ENCODE measurements around the gene CDK18. TPM values are rescaled to one million over a fixed set of nuclear protein-coding genes. Genes with fewer than 3 reads are reported as not detected.
"Not testable (repeated sequence)": the region's sequence is repeated elsewhere in the genome, so short reads cannot be mapped to it uniquely, and the experiment has no call there.

The CDK18 gene
- total and polyA plus RNA-seq, 4 donors, result 14.8 to 80.7 (median 33.1) TPM

GRCh38 chr1:205477121-205477758 lies 27.2 kb upstream of the CDK18 start:
- no peak for DNase-seq
- no peak for ATAC-seq (ENCODE audit: low FRiP score)
- H3K36me3 ChIP-seq (ENCODE audit: control insufficient read depth in 1 of 2, insufficient read depth in 2 of 2, low read length in 1 of 2), result no peaks in the 10 kb centered on the region
- intact Hi-C loops (cut with DNase I), result no loop called here
- no peak overlapping the region for H3K4me3 ChIP-seq (ENCODE audit: low read length in 2 of 2)
- 72 to 86% methylated on average over 5 to 6 of the region's 6 CpGs for WGBS, 2 donors
- no peaks in the 10 kb centered on the region for H3K27me3 ChIP-seq (ENCODE audit: control insufficient read depth in 1 of 2, insufficient read depth in 2 of 2, low read length in 1 of 2)
- H3K27ac ChIP-seq (ENCODE audit: low read depth in 1 of 2, low read length in 2 of 2), result no peak overlapping the region
- no peaks in the 10 kb centered on the region for H3K4me1 ChIP-seq (ENCODE audit: control insufficient read depth in 1 of 2, insufficient read depth in 2 of 2, low read length in 2 of 2)
- peaks cover 3% of the 10 kb centered on the region for H3K9me3 ChIP-seq (ENCODE audit: control insufficient read depth, low read length)

GRCh38 chr1:205477759-205478247 lies 26.7 kb upstream of the CDK18 start:
- Histone ChIP-seq H3K9me3 (ENCODE audit: control insufficient read depth, low read length) (peaks cover 3% of the 10 kb centered on the region), H3K4me3 (ENCODE audit: low read length in 2 of 2) (no peak overlapping the region), H3K27me3 (ENCODE audit: control insufficient read depth in 1 of 2, insufficient read depth in 2 of 2, low read length in 1 of 2) (no peaks in the 10 kb centered on the region), H3K36me3 (ENCODE audit: control insufficient read depth in 1 of 2, insufficient read depth in 2 of 2, low read length in 1 of 2) (no peaks in the 10 kb centered on the region), H3K27ac (ENCODE audit: low read depth in 1 of 2, low read length in 2 of 2) (no peak overlapping the region), H3K4me1 (ENCODE audit: control insufficient read depth in 1 of 2, insufficient read depth in 2 of 2, low read length in 2 of 2) (no peaks in the 10 kb centered on the region)
- WGBS, 2 donors, result 18 to 24% methylated on average over 12 of the region's 12 CpGs
- ATAC-seq (ENCODE audit: low FRiP score) (peak; percentile 59), DNase-seq (peak; percentile 82 to 87)
- intact Hi-C loops (cut with DNase I), result no loop called here

- DNase-seq; H3K36me3 ChIP-seq (ENCODE audit: control insufficient read depth in 1 of 2, insufficient read depth in 2 of 2, low read length in 1 of 2); H3K27ac ChIP-seq (ENCODE audit: low read depth in 1 of 2, low read length in 2 of 2); H3K9me3 ChIP-seq (ENCODE audit: control insufficient read depth, low read length); intact Hi-C loops (cut with DNase I); H3K4me1 ChIP-seq (ENCODE audit: control insufficient read depth in 1 of 2, insufficient read depth in 2 of 2, low read length in 2 of 2); ATAC-seq (ENCODE audit: low FRiP score); H3K27me3 ChIP-seq (ENCODE audit: control insufficient read depth in 1 of 2, insufficient read depth in 2 of 2, low read length in 1 of 2); H3K4me3 ChIP-seq (ENCODE audit: low read length in 2 of 2): not testable (repeated sequence)
- WGBS, 2 donors, result 97 to 98% methylated on average over 2 of the region's 2 CpGs
These were observed 25.5 kb upstream of the CDK18 start for GRCh38 chr1:205478985-205479384.

- H3K4me1 ChIP-seq (ENCODE audit: control insufficient read depth in 1 of 2, insufficient read depth in 2 of 2, low read length in 2 of 2), result no peaks in the 10 kb centered on the region
- WGBS, 2 donors, result 82 to 88% methylated on average over 17 of the region's 17 CpGs
- H3K36me3 ChIP-seq (ENCODE audit: control insufficient read depth in 1 of 2, insufficient read depth in 2 of 2, low read length in 1 of 2), result no peaks in the 10 kb centered on the region
- no peak overlapping the region for H3K27ac ChIP-seq (ENCODE audit: low read depth in 1 of 2, low read length in 2 of 2)
- intact Hi-C loops (cut with DNase I), result loop anchor here in 1 of 2 donors (5.0 kb wide), 2 partner anchors 43 to 128 kb away; no protein-coding TSS in a partner anchor
- H3K27me3 ChIP-seq (ENCODE audit: control insufficient read depth in 1 of 2, insufficient read depth in 2 of 2, low read length in 1 of 2), result peaks cover 0 to 2% of the 10 kb centered on the region in 2 donors
- DNase-seq, result no peak
- no peaks in the 10 kb centered on the region for H3K9me3 ChIP-seq (ENCODE audit: control insufficient read depth, low read length)
- ATAC-seq (ENCODE audit: low FRiP score), result no peak
- no peak overlapping the region for H3K4me3 ChIP-seq (ENCODE audit: low read length in 2 of 2)
These were observed 24.0 kb upstream of the CDK18 start for GRCh38 chr1:205480349-205480985.

- H3K36me3 ChIP-seq (ENCODE audit: control insufficient read depth in 1 of 2, insufficient read depth in 2 of 2, low read length in 1 of 2), result no peaks in the 10 kb centered on the region
- no peak overlapping the region for H3K4me3 ChIP-seq (ENCODE audit: low read length in 2 of 2)
- DNase-seq, result no peak
- H3K27me3 ChIP-seq (ENCODE audit: control insufficient read depth in 1 of 2, insufficient read depth in 2 of 2, low read length in 1 of 2), result peaks cover 0 to 2% of the 10 kb centered on the region in 2 donors
- 69 to 74% methylated on average over 11 of the region's 11 CpGs for WGBS, 2 donors
- no peak overlapping the region for H3K27ac ChIP-seq (ENCODE audit: low read depth in 1 of 2, low read length in 2 of 2)
- intact Hi-C loops (cut with DNase I), result loop anchor here in 1 of 2 donors (5.0 kb wide), 2 partner anchors 44 to 129 kb away; no protein-coding TSS in a partner anchor
- ATAC-seq (ENCODE audit: low FRiP score), result no peak
- H3K9me3 ChIP-seq (ENCODE audit: control insufficient read depth, low read length), result no peaks in the 10 kb centered on the region
- no peaks in the 10 kb centered on the region for H3K4me1 ChIP-seq (ENCODE audit: control insufficient read depth in 1 of 2, insufficient read depth in 2 of 2, low read length in 2 of 2)
These were observed 23.3 kb upstream of the CDK18 start for GRCh38 chr1:205481218-205481617.

- no peaks in the 10 kb centered on the region for H3K9me3 ChIP-seq (ENCODE audit: control insufficient read depth, low read length)
- DNase-seq (no peak), ATAC-seq (ENCODE audit: low FRiP score) (no peak)
- H3K36me3 ChIP-seq (ENCODE audit: control insufficient read depth in 1 of 2, insufficient read depth in 2 of 2, low read length in 1 of 2), result no peaks in the 10 kb centered on the region
- no peak overlapping the region for H3K27ac ChIP-seq (ENCODE audit: low read depth in 1 of 2, low read length in 2 of 2)
- peaks cover 0 to 2% of the 10 kb centered on the region in 2 donors for H3K27me3 ChIP-seq (ENCODE audit: control insufficient read depth in 1 of 2, insufficient read depth in 2 of 2, low read length in 1 of 2)
- no peak overlapping the region for H3K4me3 ChIP-seq (ENCODE audit: low read length in 2 of 2)
- intact Hi-C loops (cut with DNase I), result loop anchor here in 1 of 2 donors (5.0 kb wide), 2 partner anchors 44 to 129 kb away; no protein-coding TSS in a partner anchor
- 77 to 79% methylated on average over 15 of the region's 15 CpGs for WGBS, 2 donors
- no peaks in the 10 kb centered on the region for H3K4me1 ChIP-seq (ENCODE audit: control insufficient read depth in 1 of 2, insufficient read depth in 2 of 2, low read length in 2 of 2)
These were observed 22.8 kb upstream of the CDK18 start for GRCh38 chr1:205481629-205482151.

GRCh38 chr1:205482587-205482986 lies 21.9 kb upstream of the CDK18 start:
- not testable (repeated sequence) for H3K4me1 ChIP-seq (ENCODE audit: control insufficient read depth in 1 of 2, insufficient read depth in 2 of 2, low read length in 2 of 2); H3K9me3 ChIP-seq (ENCODE audit: control insufficient read depth, low read length); H3K27me3 ChIP-seq (ENCODE audit: control insufficient read depth in 1 of 2, insufficient read depth in 2 of 2, low read length in 1 of 2); DNase-seq; H3K4me3 ChIP-seq (ENCODE audit: low read length in 2 of 2); H3K27ac ChIP-seq (ENCODE audit: low read depth in 1 of 2, low read length in 2 of 2); ATAC-seq (ENCODE audit: low FRiP score); H3K36me3 ChIP-seq (ENCODE audit: control insufficient read depth in 1 of 2, insufficient read depth in 2 of 2, low read length in 1 of 2)
- WGBS, 2 donors, result 89 to 92% methylated on average over 11 of the region's 11 CpGs
- intact Hi-C loops (cut with DNase I), result loop anchor here in 1 of 2 donors (5.0 kb wide), 2 partner anchors 45 to 130 kb away; no protein-coding TSS in a partner anchor

- WGBS, 2 donors, result 54 to 61% methylated on average over 2 of the region's 2 CpGs
- no peaks in the 10 kb centered on the region for H3K4me1 ChIP-seq (ENCODE audit: control insufficient read depth in 1 of 2, insufficient read depth in 2 of 2, low read length in 2 of 2)
- no peak overlapping the region for H3K27ac ChIP-seq (ENCODE audit: low read depth in 1 of 2, low read length in 2 of 2)
- H3K4me3 ChIP-seq (ENCODE audit: low read length in 2 of 2), result no peak overlapping the region
- H3K27me3 ChIP-seq (ENCODE audit: control insufficient read depth in 1 of 2, insufficient read depth in 2 of 2, low read length in 1 of 2), result peaks cover 0 to 2% of the 10 kb centered on the region in 2 donors
- intact Hi-C loops (cut with DNase I), result loop anchor here in 1 of 2 donors (5.0 kb wide), 2 partner anchors 46 to 131 kb away; no protein-coding TSS in a partner anchor
- ATAC-seq (ENCODE audit: low FRiP score) (no peak), DNase-seq (no peak)
- H3K36me3 ChIP-seq (ENCODE audit: control insufficient read depth in 1 of 2, insufficient read depth in 2 of 2, low read length in 1 of 2), result no peaks in the 10 kb centered on the region
- H3K9me3 ChIP-seq (ENCODE audit: control insufficient read depth, low read length), result no peaks in the 10 kb centered on the region
These were observed 21.1 kb upstream of the CDK18 start for GRCh38 chr1:205483372-205483771.
